ENCODE data around the gene COLGALT1.
A peak's percentile ranks its signal among the peaks of the same experiment; 100 is the strongest.
"Not testable (repeated sequence)": the region's sequence is repeated elsewhere in the genome, so short reads cannot be mapped to it uniquely, and the experiment has no call there.

COLGALT1 gene

DNA sequence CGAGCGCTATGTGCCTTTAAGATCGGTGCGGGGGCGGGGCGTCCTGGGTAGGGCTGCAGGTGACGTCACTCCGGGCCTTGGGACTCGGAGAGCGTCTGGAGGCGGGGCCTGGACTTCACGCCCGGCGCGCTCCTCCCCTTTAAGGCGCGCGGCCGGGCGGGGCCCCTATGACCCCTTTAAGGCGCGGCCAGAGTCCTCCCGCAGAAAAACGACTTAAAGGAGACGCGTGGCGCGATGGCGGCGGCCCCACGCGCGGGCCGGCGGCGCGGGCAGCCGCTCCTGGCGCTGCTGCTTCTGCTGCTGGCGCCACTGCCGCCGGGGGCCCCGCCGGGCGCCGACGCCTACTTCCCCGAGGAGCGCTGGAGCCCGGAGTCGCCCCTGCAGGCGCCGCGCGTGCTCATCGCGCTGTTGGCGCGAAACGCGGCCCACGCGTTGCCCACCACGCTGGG lies at the start of gene COLGALT1:
Gene COLGALT1, plus strand, starts transcription at position 170 of the 449 bp plus-strand sequence. Its CDS starts 65 bp downstream, at position 235.
- peak; percentile 94 for DNase-seq

DNA sequence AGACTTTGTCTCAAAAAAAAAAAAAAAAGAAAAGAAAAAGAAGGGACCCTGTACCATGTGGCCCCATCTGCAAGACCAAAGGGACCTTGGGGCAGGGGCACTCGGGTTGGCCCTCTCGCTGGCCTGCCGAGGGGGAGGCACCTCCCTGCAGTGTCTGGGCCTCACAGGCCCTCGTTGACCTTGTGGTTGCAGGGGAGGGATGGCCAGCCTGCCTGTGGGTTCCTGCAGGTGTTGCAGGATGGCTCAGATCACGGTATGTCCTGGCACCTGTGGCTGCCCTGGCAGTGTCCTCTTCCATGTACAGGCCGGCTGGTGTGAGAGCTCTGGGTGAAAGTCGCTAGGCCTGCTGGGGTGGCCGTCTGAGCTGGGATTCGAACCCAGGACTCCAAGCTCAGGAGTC lies 48.7 kb upstream of the COLGALT1 start:
- no peak for DNase-seq

DNA sequence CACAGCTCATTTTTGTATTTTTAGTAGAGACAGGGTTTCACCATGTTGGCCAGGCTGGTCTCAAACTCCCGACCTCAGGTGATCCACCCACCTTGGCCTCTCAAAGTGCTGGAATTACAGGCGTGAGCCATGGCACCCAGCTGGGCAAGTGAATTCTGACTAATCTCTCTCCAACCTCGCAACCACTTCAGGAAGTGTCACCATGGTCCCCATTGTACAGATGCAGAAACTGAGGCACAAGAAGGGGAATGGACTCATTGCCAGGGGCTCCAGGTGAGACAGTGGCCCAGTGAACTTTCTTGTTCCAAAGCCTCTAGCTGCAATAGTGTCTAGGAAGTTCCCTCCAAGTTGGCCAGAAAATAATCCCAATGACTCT lies 46.9 kb upstream of the COLGALT1 start:
- not testable (repeated sequence) for DNase-seq

DNA sequence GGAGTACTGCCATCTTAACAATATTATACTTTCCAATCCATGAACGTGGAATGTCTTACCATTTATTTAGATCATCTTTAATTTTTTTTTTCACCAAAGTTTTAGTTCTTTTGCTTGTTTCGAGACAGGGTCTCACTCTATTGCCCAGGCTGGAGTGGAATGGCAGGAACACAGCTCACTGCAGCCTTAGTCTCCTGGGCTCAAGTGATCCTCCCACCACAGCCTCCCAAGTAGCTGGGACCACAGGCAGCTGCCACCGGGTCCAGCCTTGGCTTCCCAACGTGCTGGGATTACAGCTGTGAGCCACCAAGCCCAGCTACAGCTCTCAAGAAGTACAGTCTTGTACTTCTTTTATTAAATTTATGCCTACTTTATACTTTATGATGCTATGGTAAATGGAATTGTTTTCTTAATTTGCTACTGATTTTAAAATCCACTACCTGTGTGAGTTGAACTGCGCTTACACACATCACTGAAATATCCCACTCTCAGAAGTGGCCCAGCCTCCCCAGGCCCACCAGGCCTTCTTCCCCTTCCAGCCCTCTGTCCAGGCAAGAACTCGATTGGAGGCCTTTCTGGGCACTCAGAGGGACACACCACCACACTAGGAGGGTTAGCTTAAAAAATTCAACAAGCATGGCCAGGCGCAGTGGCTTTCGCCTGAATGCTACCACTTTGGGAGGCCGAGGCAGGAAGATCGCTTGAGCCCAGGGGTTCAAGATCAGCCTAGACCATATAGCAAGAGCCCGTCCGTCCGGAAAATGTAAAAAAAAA lies 45.0 kb upstream of the COLGALT1 start:
- DNase-seq = no peak

DNA sequence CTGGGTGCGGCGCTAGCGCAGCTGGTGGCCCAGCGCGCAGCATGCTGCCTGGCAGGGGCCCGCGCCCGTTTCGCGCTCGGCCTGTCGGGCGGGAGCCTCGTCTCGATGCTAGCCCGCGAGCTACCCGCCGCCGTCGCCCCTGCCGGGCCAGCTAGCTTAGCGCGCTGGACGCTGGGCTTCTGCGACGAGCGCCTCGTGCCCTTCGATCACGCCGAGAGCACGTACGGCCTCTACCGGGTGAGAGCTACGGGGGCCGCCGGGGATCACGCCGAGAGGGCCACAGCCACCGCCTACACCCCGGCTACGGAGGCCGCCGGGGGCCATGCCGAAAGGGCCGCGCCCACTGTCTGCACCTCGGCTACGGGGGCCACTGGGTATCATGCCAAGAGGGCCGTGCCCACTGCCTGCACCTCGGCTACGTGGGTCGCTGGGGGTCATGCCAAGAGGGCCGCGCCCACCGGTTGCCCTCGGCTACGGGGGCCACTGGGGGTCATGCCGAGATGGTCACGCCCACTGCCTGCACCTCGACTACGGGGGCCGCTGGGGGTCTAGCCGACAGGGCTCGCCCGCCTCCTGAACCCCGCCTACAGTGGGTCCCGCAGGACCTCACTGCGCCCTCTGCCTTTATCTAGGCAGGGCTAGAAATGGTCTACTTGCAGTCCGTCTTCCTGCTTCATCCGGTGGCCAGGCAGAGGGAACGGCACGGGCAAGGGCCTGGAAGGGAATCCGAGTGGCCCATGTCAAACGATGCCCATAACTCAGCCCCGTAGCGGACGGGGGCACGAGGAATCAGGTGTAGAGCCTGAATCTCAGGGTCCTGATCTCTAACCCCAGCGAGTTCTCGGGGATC lies 43.5 kb upstream of the COLGALT1 start:
- DNase-seq = peak; percentile 69

DNA sequence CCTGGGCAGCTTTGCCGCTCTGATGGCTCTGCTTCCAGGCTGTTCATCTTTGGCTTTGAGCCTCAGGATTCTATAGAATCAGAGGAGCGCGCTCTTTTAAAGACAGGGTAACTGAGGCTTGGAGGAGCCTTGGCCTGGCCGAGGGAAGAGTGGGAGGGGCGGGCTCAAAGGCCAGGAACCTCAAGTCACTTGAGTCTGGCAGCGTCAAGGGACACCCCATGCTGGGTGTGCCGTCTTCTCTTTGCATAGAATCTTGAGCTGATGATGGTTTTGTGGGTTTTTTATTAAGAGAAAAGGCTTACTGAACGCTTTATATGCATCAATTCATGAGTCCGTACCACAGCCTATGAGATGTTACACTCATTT lies 42.9 kb upstream of the COLGALT1 start:
- DNase-seq = no peak

DNA sequence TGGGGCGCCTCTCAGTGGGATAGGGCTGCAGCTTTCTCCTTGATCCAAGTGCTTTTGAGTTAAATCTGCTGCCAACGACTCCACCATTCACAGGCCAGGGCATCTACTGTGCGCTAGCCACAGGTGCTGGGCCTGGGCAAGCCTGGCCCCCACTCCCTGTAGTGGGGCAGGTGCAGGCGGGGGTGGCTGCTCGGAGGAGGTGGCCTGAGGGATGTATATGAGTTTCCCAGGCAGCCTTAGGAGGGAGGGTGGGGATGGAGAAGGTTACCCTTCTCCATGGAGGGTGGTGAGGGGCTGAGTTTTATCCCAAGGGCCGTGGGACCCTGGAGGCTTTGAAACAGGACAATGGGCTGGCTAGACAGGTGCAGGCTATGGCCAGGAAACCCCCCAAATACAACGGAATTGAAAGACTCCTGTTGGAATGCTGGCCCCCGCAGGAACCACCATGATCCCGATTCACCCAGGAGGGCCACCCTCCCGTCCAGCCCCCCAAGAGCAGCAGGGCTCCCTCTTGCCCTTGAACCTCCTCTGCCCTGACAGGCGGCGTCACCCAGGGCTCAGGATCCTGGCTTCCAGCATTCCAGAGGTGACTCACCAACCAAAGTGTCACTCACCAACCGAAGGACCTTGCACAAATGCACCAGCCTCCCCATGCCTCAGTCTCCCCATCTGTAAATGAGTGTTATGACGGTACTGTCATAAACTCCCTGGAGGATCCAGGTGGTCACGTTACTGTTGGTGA lies 39.9 kb upstream of the COLGALT1 start:
- DNase-seq = no peak

DNA sequence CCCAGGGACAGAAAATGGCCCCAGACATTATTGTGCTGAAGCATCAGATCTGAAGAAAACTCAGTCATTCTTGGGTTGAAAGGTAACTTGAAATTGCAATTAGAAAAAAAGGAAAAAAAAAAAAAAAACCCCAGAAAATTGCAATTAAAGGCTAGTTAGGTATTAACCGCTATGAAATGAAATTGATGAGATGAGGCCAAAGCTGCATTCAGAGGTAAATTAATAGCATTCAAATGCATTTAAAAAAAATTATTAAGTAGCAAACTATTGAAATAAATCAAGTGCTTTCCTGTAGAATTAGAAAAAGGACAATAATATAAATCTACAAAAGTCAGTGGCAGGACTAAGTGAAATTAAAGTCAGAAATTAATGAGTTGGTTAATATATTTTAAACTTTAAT lies 37.6 kb upstream of the COLGALT1 start:
- no peak for DNase-seq

DNA sequence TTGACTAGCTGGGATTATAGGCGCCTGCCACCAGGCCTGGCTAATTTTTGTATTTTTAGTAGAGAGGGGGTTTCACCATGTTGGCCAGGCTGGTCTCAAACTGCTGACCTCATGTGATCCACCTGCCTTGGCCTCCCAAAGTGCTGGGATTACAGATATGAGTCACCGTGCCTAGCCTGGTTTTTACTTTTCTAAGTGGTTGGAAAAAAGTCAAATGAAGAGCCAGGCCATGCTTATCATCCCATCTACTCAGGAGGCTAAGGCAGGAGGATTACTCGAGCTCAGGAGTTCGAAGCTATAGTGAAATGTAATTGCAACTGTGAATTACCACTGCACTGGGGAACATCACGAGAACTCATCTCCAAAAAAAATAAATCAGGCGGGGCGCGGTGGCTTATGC lies 36.8 kb upstream of the COLGALT1 start:
- DNase-seq = not testable (repeated sequence)

DNA sequence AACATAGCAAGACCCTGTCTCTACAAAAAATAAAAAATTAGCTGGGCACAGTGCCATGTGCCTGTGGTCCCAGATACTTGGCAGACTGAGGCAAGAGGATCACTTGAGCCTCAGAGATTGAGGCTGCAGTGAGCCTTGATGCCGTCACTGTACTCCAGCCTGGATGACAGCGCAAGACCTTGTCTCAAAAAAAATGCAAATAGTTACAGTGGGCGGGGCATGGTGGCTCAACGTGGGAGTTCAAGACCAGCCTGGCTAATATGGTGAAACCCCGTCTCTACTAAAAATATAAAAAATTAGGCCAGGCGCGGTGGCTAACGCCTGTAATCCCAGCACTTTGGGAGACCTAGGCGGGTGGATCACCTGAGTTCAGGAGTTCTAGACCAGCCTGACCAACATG lies 35.5 kb upstream of the COLGALT1 start:
- no peak for DNase-seq

DNA sequence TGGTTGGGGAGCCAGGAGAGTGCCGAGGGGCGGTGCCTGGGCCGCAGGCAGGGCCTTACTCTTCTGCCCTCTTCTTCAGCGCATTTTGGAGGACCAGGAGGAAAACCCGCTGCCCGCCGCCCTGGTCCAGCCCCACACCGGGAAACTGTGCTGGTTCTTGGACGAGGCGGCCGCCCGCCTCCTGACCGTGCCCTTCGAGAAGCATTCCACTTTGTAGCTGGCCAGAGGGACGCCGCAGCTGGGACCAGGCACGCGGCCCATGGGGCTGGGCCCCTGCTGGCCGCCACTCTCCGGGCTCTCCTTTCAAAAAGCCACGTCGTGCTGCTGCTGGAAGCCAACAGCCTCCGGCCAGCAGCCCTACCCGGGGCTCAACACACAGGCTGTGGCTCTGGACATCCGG lies 34.6 kb upstream of the COLGALT1 start:
- DNase-seq = no peak

DNA sequence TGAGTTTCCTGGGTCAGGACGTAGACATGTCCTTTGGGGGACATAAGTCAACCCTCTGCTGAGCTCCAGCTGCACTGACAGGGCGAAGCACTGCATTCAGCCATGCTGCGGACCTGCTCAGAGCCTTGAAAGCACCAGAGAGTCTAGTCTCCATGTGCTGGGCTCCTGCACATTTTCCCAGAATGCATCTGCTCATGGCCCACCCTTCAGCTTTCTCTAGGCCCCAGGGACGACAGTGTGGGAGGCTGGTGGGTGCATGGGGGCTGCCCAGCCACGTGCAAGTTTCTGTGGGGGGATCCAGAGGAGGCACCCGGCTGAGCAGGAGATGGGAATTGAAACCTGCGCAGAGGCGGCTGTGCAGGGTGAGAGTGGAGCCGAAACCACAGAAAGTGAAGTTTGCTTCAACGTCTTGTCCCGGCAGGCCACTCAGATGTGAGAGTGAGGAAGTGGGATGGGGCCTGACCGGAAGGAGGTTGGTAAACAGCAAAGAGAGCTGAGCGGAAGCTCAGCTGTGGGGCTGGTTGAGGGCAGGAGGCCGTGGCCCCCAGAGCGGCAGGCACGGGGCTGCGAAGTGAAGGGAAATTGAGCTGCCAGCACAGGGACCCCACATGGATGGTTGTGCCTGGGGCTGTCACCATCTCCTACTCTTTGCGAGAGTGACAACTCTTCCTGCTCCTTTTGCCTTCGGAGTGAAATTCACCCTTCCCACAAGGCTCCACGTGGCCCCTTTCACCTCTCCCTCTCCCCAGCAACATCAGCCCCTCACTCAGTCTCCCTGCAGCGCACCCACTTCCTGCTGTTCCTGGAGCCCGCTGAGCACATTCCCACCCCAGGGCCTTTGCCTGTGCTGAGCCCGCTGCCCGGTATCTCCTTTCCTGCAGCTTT lies 32.2 kb upstream of the COLGALT1 start:
- DNase-seq = no peak

DNA sequence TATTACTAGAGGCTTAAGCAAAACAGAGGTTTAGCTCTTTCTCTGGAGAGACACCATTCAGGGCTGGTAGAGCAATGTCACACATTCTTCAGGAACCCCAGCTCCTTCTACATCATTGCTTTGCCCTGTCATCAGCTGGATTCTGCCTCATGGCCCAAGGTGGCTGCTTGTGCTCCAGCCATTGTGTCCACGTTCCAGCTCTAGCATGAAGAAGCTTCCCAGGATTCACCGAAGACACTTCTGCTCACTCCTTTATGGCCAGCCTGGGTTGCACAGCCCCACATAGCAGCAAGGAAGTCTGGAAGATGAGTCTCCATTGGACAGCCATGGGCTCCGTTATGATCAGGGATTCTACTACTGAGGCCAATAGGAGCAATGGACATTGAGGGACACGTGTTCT lies 30.8 kb upstream of the COLGALT1 start:
- DNase-seq = no peak

DNA sequence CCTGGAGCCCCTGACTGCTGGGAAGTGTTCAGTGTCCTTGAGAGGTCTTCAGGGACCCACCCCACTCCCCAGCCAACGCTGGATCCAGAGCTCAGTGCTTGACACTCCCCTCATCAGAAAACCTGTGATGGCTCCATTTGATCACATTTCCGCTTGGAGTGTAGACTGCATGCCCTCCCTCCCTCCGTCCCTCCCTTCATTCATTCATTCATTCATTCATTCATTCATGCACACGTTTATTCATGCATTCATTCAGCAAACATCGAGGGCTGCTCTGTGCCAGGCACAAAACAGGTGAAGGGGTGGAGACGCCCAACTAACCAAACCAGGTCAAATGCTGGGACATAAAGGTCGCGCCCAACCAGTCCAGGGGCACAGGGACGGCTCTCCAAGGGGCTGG lies 30.3 kb upstream of the COLGALT1 start:
- no peak for DNase-seq

DNA sequence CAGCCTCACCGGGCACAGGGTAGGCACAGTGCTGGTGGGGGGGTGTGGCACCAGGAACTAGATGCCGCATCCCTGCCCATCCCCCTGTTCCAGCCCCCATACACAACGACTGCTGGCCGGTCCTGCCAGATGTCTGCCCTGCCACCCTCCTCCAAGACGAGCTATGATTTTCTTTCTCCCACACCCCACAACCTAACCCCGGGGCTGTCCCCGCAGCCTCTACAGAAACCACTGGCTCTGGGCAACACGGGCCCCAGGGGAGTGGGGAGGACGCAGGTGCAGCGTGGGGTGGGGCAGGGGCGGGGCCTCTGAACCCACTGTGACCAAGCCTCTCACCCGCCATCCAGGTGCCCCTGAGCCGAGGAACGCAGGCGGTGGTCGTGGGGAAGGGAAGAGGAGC lies 28.5 kb upstream of the COLGALT1 start:
- DNase-seq = peak; percentile 15

DNA sequence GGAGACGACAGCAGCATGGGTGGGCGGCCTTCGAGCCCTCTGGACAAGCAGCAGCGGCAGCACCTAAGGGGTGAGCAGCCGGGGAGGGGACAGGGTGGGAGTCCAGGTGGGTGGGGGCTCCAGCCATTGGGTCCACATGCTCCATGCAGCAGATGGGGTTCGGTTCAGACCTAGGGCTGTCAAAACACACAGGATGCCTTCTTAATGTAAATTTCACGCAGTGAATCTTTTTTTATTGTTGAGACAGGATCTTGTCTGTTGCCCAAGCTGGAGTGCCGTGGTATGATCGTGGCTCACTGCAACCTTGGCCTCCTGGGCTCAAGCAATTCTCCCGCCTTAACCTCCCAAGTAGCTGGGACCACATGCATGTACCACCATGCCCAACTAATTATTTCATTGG lies 28.1 kb upstream of the COLGALT1 start:
- no peak for DNase-seq

DNA sequence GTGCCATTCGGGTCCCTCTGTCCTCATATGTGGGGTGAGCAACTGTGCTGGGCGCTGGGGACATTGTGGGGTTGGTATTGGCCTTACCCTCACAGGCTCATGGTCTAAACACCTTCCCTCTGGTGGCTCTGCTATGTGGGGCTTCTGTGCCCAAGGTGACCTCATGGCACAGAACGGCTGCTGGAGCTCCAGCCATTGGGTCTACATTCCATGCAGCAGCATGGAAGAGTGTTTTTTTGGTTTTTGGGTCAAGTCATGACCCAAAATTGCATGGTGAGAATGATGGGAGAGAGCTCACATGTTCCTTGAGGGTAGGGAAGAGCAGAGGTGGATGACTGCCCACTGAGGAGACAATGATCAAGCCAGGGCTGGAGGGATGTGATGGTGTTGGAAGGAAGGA lies 26.8 kb upstream of the COLGALT1 start:
- no peak for DNase-seq

DNA sequence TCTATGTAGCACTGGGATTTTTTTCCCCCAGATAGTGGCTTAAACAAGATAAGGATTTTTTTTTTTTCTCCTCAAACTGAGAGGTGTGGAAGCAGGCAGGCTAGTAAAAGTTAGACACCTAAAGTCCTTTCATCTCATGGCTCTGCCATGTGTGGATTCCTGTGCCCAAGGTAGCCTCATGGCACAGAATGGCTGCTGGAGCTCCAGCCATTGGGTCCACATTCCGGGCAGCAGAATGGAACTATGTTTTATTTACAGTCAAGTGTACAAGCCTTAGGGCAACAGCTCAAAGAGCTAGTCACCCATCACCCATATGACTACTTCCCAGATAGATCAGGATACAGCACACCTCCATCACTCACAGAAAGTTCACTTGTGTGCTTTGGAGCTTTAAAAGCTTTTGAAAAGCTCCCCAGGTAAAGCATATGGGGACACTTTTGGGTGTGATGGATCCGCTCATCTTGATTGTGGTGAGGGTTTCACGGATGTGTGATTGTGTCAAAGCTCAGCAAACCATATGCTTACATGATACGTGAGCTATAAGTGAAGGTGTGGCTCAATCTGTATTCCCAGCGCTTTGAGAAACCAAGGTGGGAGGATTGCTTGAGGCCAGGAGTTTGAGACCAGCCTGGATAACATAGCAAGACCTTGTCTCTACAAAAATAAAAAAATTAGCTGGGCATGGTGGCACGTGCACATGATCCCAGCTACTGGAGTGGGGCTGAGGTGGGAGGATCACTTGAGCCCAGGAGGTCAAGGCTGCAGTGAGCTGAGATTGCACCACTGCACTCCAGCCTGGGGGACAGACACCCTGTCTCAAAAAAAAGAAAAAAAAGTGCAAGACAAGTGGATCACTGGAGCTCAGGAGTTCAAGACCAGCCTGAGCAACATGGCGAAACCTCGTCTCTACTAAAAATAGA lies 25.9 kb upstream of the COLGALT1 start:
- DNase-seq = no peak

DNA sequence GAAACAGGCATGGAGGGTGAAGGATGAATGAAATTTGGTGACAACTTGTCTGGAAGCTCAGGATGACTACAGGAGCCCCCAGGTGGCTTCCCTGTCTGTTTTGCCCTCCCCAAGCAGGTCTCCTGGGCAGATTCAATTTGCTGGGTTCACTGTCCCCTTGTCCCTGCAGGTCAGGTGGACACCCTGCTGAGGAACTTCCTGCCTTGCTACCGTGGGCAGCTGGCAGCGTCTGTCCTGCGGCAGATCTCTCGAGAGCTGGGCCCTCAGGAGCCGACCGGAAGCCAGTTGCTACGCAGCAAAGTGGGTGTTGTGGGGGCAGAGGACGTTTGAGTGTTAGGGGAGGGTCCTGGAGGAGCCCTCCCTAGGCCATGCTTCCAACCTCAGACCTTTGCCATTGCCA lies 24.9 kb upstream of the COLGALT1 start:
- no peak for DNase-seq

DNA sequence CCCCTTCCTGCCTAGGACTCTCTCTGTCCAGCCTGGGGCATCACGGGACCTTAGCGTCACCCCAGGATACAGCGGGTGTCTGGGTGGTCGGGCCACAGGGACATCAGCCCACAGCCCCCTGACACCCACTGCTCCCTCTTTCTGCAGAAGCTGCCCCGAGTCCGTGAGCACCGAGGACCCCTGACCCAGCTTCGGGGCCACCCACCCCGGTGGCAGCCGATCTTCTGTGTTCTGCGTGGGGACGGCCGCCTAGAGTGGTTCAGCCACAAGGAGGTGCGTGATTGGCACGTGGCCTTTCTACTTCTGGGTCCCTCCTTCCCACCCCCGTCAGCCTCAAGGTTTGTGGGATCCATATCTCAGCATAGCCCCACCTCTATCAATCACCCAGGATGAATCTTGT lies 23.3 kb upstream of the COLGALT1 start:
- DNase-seq = no peak

DNA sequence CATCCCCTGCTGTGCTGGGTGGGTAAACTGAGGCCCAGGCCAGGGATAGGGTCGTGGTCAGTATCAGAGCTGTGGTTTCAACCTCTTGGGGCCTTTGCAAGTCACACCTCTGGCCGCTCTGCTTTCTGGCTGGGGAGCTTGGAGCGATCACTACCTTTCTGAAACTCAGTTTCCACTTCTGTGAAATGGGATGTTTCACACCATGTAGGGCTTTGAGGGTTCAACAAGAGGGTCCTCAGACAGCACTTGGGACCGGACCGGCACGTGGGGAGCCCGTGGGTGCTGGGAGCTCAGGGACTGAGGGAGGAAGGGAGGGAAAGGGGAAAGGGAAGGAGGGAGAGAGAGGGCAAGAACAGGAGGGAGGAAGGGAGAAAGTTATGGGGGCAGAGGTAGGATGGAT lies 22.9 kb upstream of the COLGALT1 start:
- no peak for DNase-seq
